Measurements from ENCODE around the gene GPI. TPM values are rescaled to one million over a fixed set of nuclear protein-coding genes. Genes with fewer than 3 reads are reported as not detected.
"Not testable (repeated sequence)": the region's sequence is repeated elsewhere in the genome, so short reads cannot be mapped to it uniquely, and the experiment has no call there.

Gene GPI
- total RNA-seq, 4 donors from 2014 or later: 41.5 to 120 (median 95.2) TPM

DNA sequence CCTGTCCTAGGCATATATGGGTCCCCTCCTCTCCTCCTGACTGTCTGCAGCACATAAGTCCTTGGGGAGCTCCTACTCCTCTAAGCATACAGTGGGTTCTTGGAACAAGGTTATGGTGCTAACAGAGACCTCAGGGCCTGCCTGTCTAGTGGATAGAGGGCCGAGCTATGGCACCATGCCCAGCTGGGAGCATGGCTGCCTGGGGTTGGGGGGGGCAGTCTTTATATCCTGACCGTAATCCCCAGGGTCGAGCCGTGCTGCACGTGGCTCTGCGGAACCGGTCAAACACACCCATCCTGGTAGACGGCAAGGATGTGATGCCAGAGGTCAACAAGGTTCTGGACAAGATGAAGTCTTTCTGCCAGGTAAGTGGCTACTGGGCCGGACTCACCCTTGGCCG lies 3.3 kb downstream of the GPI start:
- Histone ChIP-seq H3K36me3 (no peaks in the 10 kb centered on the region), H3K4me1 (peaks cover 0 to 7% of the 10 kb centered on the region in 2 donors), H3K27ac (no peak overlapping the region), H3K4me3 (no peak overlapping the region), H3K9me3 (no peaks in the 10 kb centered on the region), H3K27me3 (no peaks in the 10 kb centered on the region)
- no peak for TF ChIP-seq POLR2A (IDR thresholded peaks at IDR 0.05)
- TF ChIP-seq, protein P1, sequence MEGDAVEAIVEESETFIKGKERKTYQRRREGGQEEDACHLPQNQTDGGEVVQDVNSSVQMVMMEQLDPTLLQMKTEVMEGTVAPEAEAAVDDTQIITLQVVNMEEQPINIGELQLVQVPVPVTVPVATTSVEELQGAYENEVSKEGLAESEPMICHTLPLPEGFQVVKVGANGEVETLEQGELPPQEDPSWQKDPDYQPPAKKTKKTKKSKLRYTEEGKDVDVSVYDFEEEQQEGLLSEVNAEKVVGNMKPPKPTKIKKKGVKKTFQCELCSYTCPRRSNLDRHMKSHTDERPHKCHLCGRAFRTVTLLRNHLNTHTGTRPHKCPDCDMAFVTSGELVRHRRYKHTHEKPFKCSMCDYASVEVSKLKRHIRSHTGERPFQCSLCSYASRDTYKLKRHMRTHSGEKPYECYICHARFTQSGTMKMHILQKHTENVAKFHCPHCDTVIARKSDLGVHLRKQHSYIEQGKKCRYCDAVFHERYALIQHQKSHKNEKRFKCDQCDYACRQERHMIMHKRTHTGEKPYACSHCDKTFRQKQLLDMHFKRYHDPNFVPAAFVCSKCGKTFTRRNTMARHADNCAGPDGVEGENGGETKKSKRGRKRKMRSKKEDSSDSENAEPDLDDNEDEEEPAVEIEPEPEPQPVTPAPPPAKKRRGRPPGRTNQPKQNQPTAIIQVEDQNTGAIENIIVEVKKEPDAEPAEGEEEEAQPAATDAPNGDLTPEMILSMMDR (IDR thresholded peaks at IDR 0.05): no peak
- no peak for DNase-seq
- intact Hi-C loops (cut with DNase I; ENCODE audit: low total_unique reads): no loop called here

DNA sequence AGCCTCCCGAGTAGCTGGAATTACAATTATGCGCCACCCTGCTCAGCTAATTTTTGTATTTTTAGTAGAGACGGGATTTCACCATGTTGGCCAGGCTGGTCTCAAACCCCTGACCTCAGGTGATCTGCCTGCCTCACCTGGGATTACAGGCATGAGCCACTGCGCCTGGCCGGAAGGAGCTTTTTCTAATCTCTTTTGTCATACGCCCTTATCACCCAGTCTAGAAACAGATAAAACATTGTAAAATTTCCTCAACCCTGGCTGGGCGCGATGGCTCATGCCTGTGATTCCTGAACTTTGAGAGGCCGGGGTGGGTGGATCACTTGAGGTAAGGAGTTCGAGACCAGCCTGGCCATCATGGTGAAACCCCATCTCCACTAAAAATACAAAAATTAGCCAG lies 4.2 kb downstream of the GPI start:
- intact Hi-C loops (cut with DNase I; ENCODE audit: low total_unique reads); H3K36me3 ChIP-seq; H3K27ac ChIP-seq; H3K27me3 ChIP-seq; H3K9me3 ChIP-seq; DNase-seq; H3K4me1 ChIP-seq; H3K4me3 ChIP-seq: not testable (repeated sequence)

DNA sequence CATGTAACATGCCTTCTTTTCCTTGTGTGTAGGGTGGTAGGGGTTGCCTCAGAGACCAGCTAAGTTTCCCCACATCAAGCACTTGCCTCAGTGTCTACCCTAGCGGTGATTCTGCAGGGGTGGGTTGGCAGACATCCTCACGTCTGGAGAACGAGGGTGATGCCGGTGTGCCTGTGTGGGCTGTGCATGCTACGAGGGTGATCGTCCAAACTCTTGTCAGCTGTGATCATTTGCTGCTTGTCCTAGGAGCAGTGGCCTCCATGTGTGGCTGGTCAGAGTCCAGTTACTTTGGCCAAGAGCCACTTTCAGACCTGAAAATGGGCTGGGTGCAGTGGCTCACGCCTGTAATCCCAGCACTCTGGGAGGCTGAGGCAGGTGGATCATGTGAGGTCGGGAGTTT lies 5.1 kb downstream of the GPI start:
- no peak for DNase-seq
- Histone ChIP-seq H3K27ac (no peak overlapping the region), H3K9me3 (no peaks in the 10 kb centered on the region), H3K36me3 (no peaks in the 10 kb centered on the region), H3K4me1 (peaks cover 0 to 7% of the 10 kb centered on the region in 2 donors), H3K27me3 (no peaks in the 10 kb centered on the region), H3K4me3 (no peak overlapping the region)
- TF ChIP-seq POLR2A (IDR thresholded peaks at IDR 0.05): no peak
- TF ChIP-seq, protein P1 (IDR thresholded peaks at IDR 0.05): no peak
- intact Hi-C loops (cut with DNase I; ENCODE audit: low total_unique reads): no loop called here

DNA sequence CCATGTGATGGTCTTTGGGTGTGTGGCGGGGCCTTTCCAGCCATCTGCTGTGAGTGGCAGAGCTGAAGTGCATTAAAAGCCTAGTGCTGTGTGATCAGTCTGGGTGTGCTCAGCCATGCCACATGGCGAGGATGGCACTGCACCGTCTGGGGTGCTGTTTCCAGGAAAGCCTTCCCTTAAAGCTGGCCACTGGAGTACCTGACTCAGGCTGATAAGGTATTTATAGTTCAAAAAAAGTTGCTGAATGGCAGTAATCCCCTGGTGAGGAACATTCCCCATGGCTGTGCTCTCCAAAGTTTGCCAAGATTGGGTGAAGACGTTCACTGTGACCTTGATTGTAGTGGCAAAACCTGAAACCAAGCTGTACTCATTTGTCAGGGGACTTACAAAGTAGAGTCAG lies 6.0 kb downstream of the GPI start:
- no peaks in the 10 kb centered on the region for H3K27me3 ChIP-seq
- no peaks in the 10 kb centered on the region for H3K36me3 ChIP-seq
- no peaks in the 10 kb centered on the region for H3K9me3 ChIP-seq
- H3K4me1 ChIP-seq: peaks cover 0 to 7% of the 10 kb centered on the region in 2 donors
- H3K27ac ChIP-seq: no peak overlapping the region
- TF ChIP-seq, protein P1 (IDR thresholded peaks at IDR 0.05): no peak
- TF ChIP-seq POLR2A (IDR thresholded peaks at IDR 0.05): no peak
- intact Hi-C loops (cut with DNase I; ENCODE audit: low total_unique reads): no loop called here
- no peak for DNase-seq
- no peak overlapping the region for H3K4me3 ChIP-seq

DNA sequence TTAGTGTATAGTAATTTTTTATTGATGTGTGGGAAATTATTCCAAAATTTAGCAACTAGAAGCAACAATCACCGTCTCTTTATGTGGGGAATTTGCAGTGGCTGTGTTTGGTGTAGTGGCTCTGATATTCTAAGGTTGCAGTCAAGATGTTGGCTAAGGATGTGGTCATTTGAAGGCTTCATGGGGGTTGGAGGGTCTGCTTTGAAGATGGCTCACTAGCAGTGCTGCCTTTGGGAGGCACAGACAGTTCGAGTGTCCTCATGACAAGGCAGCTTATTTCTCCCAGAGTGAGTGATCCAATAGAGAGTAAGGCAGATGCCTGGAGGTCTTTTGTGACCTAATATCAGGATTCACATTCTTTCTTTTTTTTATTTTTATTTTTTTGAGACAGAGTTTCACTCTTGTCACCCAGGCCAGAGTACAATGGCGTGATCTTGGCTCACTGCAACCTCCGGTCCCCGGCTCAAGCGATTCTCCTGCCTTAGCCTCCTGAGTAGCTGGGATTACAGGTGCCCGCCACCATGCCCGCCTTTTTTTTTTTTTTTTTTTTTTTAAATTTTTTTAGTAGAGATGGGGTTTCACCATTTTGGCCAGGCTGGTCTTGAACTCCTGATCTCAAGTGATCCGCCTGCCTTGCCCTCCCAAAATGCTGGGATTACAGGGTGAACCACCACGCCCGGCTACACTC lies 8.7 kb downstream of the GPI start:
- TF ChIP-seq POLR2A (IDR thresholded peaks at IDR 0.05): no peak
- TF ChIP-seq, protein P1 (IDR thresholded peaks at IDR 0.05): no peak
- Histone ChIP-seq H3K9me3 (no peaks in the 10 kb centered on the region), H3K36me3 (no peaks in the 10 kb centered on the region), H3K27ac (no peak overlapping the region), H3K4me3 (no peak overlapping the region), H3K27me3 (no peaks in the 10 kb centered on the region), H3K4me1 (no peaks in the 10 kb centered on the region)
- intact Hi-C loops (cut with DNase I; ENCODE audit: low total_unique reads): no loop called here
- no peak for DNase-seq

DNA sequence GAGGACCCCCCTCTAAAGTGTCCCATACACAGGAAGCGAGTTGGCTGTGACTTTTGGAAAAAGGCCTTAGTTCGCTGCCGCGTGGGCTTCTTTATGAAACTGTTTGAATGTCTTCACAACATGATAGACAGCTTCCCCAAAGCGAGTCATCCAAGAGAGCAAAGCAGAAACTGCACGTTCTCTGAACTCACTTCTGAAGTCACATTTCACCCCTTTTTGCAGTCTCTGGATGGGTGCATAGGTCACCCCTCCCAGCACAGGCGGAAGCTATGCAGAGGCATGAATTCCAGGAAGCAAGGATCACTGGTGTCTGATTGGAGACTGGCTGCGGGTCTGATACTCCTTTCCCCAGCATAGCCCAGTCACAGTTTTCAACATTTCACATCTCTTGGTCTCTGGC lies 10.6 kb downstream of the GPI start:
- no peak for TF ChIP-seq POLR2A (IDR thresholded peaks at IDR 0.05)
- TF ChIP-seq, protein P1 (IDR thresholded peaks at IDR 0.05): no peak
- H3K36me3 ChIP-seq: no peaks in the 10 kb centered on the region
- intact Hi-C loops (cut with DNase I; ENCODE audit: low total_unique reads): no loop called here
- no peak for DNase-seq
- no peak overlapping the region for H3K27ac ChIP-seq
- H3K4me1 ChIP-seq: no peaks in the 10 kb centered on the region
- H3K27me3 ChIP-seq: no peaks in the 10 kb centered on the region
- H3K9me3 ChIP-seq: no peaks in the 10 kb centered on the region
- H3K4me3 ChIP-seq: no peak overlapping the region

All from uterus (tissue), 4 donors.